Right lobe of liver (tissue), 6 donors: Measurements from ENCODE around the gene KRTAP5-6. TPM values are rescaled to one million over a fixed set of nuclear protein-coding genes. Genes with fewer than 3 reads are reported as not detected.

ENCODE experiments used
- ATAC-seq, 4 donors: fragments of 200-7000 bp; cut with Tn5 transposase; one replicate each; pipeline ENCODE4 v1.9.1; 2020; ENCODE audit warnings: mild to moderate bottlenecking in 4 of 4, moderate library complexity in 4 of 4
- DNase-seq, 3 donors: peaks; one replicate each; pipeline ENCODE4 v3.0.0-alpha.2; 2020
- H3K27ac ChIP-seq, 3 donors: fragments of 200-600 bp; one replicate each; pipeline ENCODE4 v1.8.0; 2022
- H3K27me3 ChIP-seq, 2 donors: fragments of 200-600 bp; one replicate each; pipeline ENCODE4 v1.8.0; 2022
- H3K36me3 ChIP-seq, 4 donors: fragments of 200-600 bp; sonication (generic) in 1 of 4; one replicate each; pipeline versions ENCODE4 v1.5.1 to v1.8.0; 2017 to 2022; ENCODE audit warnings: control low read depth in 1 of 4
- H3K4me1 ChIP-seq, 4 donors: fragments of 200-600 bp; sonication (generic) in 1 of 4; one replicate each; pipeline versions ENCODE4 v1.5.1 to v1.8.0; 2017 to 2022; ENCODE audit warnings: control low read depth in 1 of 4
- H3K4me3 ChIP-seq, 3 donors: fragments of 200-600 bp; one replicate each; pipeline ENCODE4 v1.8.0; 2022
- H3K9me3 ChIP-seq, 4 donors: fragments of 200-600 bp; sonication (generic) in 1 of 4; one replicate each; pipeline versions ENCODE4 v1.5.1 to v1.8.0; 2017 to 2022; ENCODE audit warnings: control low read depth in 1 of 4
- POLR2A ChIP-seq: fragments of 450-650 bp; IDR thresholded peaks from one replicate; pipeline ENCODE4 v1.6.1; 2017; ENCODE audit warnings: antibody characterized with exemption, mild to moderate bottlenecking
- whole genome bisulfite sequencing: methylation state at CpG from one replicate; pipeline ENCODE4 v1.1.6; 2018; ENCODE audit warnings: low coverage, low lambda C conversion rate; ENCODE audit not compliant: insufficient coverage; ENCODE audit errors: missing lambda C conversion rate; 5-methylcytosine and 5-hydroxymethylcytosine counted together
- intact Hi-C, 2 donors: fragments of 100-400 bp; cut with DNase I; formaldehyde crosslinking; loops; one replicate each; pipeline versions ENCODE4 v1.11.2 to v1.14.1; 2022
- total RNA-seq, 6 experiments: library from RNA; depleted of rRNA in 2 of 6; stranded (reverse); fragments of >200 nt in 2 of 6; fragmentation: NEBNext Ultra II Directional in 3 of 6; extraction: Animal tissue kit (Norgen Biotek cat#: 25700) in 3 of 6; gene quantifications; one replicate each; pipeline versions ENCODE4 v1.1.0 to v1.2.4, GENCODE V29; 2016 to 2023
- TF ChIP-seq, protein P1 (sequence below), 4 donors: fragments of 200-600 bp in 3 of 4; fragments of 450-650 bp in 1 of 4; IDR thresholded peaks; one replicate each; pipeline versions ENCODE4 v1.5.1 to v1.8.0; 2016 to 2022; ENCODE audit warnings: antibody characterized with exemption in 4 of 4, mild to moderate bottlenecking in 2 of 4
- donor health status: DM: no; HTN: yes; CAD: no.
- donor health status: DM: no; HTN: no; CAD: no.
- donor health status: DM: no; HTN: no; CAD: no.
- donor health status: DM: no; HTN: yes; CAD: no.
- donor health status: DM: no; HTN: yes; CAD: no.

KRTAP5-6 gene
- total RNA-seq, 6 experiments from 2014 or later, result 0.79 to 1.5 (median 1.2) TPM; not detected in 1

DNA sequence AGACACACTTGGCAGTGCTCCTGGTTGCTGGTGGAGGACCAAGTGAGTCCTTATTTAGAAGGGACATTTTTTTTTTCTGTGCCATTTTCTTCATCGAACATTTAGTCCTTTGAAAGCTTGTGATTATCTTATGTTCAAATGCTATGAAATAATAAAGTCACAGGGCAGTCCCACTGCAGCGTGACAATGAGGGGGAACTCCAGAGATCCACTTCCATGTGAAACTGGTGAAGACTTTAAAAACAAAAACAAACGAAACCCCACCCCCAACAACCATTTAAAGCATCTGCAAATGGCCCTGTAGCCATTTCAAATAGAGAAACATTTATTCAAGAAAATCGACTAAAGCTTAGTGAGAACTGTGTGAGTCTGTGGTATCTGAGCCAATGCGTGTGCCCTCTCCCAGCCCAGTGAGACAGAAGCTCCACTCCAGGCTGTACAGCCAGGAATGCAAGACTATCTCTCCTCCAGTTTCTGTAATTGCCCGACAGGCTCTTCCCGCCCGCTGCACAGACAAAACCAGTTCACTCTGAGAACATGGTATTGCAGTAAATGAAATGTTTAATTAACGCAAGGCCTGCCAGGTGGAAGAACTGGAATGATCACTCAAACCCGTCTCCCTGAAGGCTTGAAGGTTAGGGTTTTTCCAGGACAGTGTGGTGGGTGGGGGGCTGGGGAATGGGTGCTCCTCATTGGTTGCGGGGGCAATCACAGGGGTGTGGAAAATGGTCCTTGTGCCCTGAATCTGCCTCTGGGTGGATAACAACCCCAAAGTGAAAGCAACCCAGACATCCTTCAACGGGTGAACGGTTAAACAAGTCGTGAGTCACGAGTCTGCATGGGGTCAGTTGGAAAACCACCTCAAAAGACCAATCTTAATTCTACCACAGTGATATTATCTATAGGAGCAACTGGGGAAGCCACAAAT, 8.4 kb downstream of the KRTAP5-6 start:
- H3K4me3 ChIP-seq, result no peak overlapping the region
- no peak overlapping the region for H3K27ac ChIP-seq
- no peak for ATAC-seq
- no peaks in the 10 kb centered on the region for H3K27me3 ChIP-seq
- WGBS, result 50% methylated on average over 12 of the region's 15 CpGs
- no peaks in the 10 kb centered on the region for H3K4me1 ChIP-seq
- H3K36me3 ChIP-seq, result no peaks in the 10 kb centered on the region
- DNase-seq, result peak in 1 of 3 donors; percentile 34
- intact Hi-C loops, result no loop called here
- TF ChIP-seq POLR2A, result no peak
- TF ChIP-seq, protein P1, sequence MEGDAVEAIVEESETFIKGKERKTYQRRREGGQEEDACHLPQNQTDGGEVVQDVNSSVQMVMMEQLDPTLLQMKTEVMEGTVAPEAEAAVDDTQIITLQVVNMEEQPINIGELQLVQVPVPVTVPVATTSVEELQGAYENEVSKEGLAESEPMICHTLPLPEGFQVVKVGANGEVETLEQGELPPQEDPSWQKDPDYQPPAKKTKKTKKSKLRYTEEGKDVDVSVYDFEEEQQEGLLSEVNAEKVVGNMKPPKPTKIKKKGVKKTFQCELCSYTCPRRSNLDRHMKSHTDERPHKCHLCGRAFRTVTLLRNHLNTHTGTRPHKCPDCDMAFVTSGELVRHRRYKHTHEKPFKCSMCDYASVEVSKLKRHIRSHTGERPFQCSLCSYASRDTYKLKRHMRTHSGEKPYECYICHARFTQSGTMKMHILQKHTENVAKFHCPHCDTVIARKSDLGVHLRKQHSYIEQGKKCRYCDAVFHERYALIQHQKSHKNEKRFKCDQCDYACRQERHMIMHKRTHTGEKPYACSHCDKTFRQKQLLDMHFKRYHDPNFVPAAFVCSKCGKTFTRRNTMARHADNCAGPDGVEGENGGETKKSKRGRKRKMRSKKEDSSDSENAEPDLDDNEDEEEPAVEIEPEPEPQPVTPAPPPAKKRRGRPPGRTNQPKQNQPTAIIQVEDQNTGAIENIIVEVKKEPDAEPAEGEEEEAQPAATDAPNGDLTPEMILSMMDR (IDR thresholded peaks at IDR 0.05), result no peak
- no peaks in the 10 kb centered on the region for H3K9me3 ChIP-seq

DNA sequence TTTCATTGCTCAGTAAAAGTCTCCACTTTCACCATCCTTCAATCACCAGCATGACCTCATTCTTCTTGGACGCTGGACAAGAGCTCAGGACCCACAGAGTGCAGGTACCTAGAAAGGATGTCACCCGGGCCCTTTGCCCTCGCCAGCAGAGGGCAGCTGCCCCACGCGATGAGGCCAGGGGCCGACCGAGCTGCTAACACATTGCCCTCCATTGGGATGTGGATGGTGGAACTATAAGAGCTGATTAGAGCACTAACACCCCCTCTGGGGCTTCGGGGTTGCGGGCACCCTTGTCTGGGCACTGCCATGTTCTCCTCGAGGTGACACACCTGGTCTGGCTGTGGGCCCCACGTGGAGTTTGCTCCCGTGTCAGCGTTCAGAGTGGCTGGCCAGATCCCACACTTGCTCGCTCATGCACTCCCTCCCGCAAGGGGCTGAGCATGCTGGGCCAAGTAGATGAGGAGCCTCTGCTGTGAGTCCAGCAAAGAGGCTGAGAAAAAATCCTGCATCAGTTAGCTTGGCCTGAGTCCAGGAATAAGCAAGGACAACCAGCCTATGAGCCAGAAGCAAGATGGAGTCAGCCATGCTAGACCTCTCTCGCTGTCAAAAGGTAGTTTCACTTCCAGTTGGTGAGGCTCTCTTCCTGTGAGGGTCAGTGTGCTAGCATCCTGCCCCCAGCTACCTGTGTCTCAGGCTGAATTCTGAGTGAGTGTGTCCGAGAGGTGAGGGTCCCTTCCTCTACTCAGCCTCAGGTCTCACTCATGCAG, 9.8 kb downstream of the KRTAP5-6 start:
- no peaks in the 10 kb centered on the region for H3K9me3 ChIP-seq
- DNase-seq, result peak in 1 of 3 donors; percentile 50
- no peak overlapping the region for H3K4me3 ChIP-seq
- WGBS, result 70% methylated on average over 2 of the region's 17 CpGs
- peak; percentile 58 to 81 (median 74) for ATAC-seq
- H3K27ac ChIP-seq, result no peak overlapping the region
- no peaks in the 10 kb centered on the region for H3K4me1 ChIP-seq
- H3K27me3 ChIP-seq, result no peaks in the 10 kb centered on the region
- TF ChIP-seq POLR2A, result no peak
- TF ChIP-seq, protein P1 (IDR thresholded peaks at IDR 0.05), result peak; percentile 17 to 30 (median 25)
- H3K36me3 ChIP-seq, result no peaks in the 10 kb centered on the region
- intact Hi-C loops, result no loop called here

DNA sequence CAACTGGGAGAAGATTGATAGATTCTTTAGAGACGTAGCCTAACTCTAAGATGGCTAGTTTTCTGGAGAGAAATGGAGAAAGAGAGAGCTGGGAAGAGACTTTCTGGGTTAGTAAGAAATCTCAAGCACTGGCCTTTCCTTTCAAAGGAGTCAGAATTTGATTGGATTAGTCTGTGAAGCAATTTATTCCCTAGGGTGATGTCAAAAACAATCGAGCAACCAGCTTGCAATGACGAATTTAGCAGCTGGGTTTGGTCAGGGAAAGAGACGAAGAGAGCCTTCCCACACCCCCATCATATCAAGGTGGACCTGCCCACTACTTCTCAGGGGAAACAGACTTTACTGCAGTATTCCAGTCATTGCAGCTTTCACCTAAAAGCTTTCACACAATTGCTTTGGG, 10.8 kb downstream of the KRTAP5-6 start:
- no peak overlapping the region for H3K4me3 ChIP-seq
- no peaks in the 10 kb centered on the region for H3K4me1 ChIP-seq
- WGBS, result 57% methylated on average over 3 of the region's 4 CpGs
- no peak overlapping the region for H3K27ac ChIP-seq
- ATAC-seq, result no peak
- H3K27me3 ChIP-seq, result no peaks in the 10 kb centered on the region
- intact Hi-C loops, result no loop called here
- peak in 1 of 3 donors; percentile 1 for DNase-seq
- no peaks in the 10 kb centered on the region for H3K36me3 ChIP-seq
- TF ChIP-seq, protein P1 (IDR thresholded peaks at IDR 0.05), result no peak
- TF ChIP-seq POLR2A, result no peak
- H3K9me3 ChIP-seq, result no peaks in the 10 kb centered on the region

DNA sequence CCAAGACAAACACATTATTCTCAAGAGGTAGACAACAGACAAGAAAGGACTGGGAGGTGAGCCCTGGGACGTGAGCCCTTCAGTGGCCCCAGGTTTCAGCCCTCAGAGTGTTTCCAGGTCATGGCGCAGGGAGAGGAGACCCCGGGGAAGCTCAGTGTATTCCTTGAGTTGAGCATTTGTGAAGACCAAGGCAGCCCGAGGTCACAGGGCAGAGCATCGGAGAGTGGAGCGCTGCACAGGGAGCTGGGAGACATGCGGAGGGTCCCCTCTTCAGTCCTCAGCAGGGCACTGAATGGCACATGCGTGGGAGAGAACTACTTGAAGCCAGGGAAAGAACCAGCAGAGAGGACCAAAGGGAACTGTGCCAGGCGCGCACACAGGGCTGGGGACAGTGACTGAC, 11.7 kb downstream of the KRTAP5-6 start:
- no peak overlapping the region for H3K27ac ChIP-seq
- intact Hi-C loops, result no loop called here
- DNase-seq, result peak in 1 of 3 donors; percentile 23
- H3K36me3 ChIP-seq, result no peaks in the 10 kb centered on the region
- 90% methylated on average over 3 of the region's 10 CpGs for WGBS
- no peaks in the 10 kb centered on the region for H3K27me3 ChIP-seq
- H3K9me3 ChIP-seq, result no peaks in the 10 kb centered on the region
- no peak overlapping the region for H3K4me3 ChIP-seq
- no peaks in the 10 kb centered on the region for H3K4me1 ChIP-seq
- TF ChIP-seq, protein P1 (IDR thresholded peaks at IDR 0.05), result no peak
- no peak for TF ChIP-seq POLR2A
- ATAC-seq, result no peak
